VCaP (cell line): Measurements from ENCODE around the gene MACROD2.

Experiments
- H3K27ac ChIP-seq: fragments of 450-650 bp; 2 replicates; pipeline ENCODE4 v1.5.1; 2017
- TF ChIP-seq, protein P1 (sequence below): fragments of 450-650 bp; conservative IDR thresholded peaks from 2 replicates; pipeline ENCODE4 v1.5.1; 2017; ENCODE audit warnings: mild to moderate bottlenecking, moderate library complexity

The MACROD2 gene

DNA sequence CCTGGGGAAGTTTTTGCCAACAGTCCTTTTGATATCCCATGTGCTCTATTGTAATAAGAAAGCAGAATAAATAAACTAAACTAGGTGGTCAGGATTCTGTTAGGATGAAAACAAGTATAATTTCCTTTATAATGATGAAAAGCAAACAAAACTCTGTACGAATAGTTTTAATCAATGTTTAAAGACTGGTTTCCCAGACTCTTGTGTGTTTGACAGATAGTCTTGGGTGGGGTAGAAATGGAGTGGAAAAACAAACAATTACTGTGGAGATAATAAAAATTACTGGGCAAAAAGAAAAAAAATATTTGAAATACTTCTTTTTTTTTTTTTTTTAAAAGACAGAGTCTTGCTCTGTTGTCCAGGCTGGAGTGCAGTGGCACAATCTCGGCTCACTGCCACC lies 494.2 kb downstream of the MACROD2 start:
- H3K27ac ChIP-seq = no peak overlapping the region
- TF ChIP-seq, protein P1, sequence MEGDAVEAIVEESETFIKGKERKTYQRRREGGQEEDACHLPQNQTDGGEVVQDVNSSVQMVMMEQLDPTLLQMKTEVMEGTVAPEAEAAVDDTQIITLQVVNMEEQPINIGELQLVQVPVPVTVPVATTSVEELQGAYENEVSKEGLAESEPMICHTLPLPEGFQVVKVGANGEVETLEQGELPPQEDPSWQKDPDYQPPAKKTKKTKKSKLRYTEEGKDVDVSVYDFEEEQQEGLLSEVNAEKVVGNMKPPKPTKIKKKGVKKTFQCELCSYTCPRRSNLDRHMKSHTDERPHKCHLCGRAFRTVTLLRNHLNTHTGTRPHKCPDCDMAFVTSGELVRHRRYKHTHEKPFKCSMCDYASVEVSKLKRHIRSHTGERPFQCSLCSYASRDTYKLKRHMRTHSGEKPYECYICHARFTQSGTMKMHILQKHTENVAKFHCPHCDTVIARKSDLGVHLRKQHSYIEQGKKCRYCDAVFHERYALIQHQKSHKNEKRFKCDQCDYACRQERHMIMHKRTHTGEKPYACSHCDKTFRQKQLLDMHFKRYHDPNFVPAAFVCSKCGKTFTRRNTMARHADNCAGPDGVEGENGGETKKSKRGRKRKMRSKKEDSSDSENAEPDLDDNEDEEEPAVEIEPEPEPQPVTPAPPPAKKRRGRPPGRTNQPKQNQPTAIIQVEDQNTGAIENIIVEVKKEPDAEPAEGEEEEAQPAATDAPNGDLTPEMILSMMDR = no peak

DNA sequence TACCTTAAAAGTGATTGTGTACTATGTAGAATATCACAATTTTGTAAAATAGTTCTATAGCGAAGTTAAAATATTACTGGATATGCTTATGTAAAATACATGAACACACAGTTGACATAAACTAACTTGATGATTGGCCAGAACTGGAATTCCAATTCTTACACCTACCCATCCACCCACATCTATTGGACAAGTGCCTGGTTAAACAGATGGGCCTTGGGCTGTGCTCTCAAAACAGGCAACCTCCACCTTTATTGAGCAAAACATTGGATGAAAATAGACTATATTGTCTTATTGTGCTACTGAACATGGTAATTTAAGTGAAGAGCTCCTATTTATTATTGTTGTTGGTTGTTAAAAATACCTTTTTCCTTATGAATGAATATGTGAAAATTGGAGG lies 496.1 kb downstream of the MACROD2 start:
- H3K27ac ChIP-seq = no peak overlapping the region
- TF ChIP-seq, protein P1 = no peak

DNA sequence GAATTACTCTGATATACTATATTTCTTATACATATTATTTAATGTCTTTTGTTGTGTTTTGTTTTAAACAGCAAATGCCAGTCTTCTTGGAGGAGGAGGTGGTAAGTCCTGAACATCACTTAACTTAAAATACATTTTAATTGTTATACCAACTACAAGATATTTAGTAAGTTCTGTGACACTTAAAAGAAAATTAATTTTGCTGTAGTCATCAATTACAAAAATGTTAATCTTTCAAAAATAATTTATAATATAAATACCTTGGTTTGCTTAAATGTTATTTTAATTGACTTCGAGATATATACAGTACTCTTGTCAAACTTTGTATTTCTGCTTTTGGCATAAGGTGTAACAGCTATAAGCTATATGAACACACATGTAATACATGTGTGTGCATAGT lies 498.1 kb downstream of the MACROD2 start:
- no peak overlapping the region for H3K27ac ChIP-seq
- TF ChIP-seq, protein P1 = no peak

DNA sequence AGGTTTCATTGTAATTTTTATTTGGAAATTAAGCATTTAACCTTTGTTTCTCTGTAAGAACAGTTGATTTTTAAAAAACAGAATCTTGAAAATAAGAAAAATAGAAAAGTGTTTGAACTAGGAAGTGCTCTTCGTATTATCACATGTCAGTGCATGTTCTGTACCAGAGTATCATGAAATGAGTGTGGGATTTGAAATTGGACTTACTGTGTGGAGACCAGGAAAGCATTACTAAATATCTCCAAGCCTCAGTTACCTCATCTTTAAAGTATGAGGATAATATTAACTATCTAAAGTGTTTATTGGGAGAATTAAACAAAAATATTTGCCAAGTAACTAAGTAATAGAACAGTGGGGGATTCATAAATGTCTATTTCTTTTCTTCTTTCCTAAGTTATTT lies 499.0 kb downstream of the MACROD2 start:
- H3K27ac ChIP-seq = no peak overlapping the region
- TF ChIP-seq, protein P1 = no peak

DNA sequence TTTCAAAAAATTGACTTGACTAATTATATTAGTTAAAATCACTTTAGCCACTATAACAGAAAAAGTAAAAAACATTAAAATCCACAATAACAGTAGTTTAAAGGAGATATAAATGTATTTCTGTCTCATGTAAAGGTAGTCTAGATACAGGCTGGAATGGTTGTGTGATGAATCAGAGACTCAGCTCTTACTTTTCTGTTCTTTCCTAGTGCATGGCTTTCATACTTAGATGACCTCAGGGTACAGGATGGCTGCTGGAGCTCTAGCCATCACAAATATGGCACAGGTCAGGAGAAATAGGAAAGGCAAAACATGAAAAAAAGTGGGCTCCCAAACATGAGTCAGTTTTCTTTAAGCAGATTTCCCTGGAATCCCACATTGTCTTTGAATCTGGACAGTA lies 499.8 kb downstream of the MACROD2 start:
- TF ChIP-seq, protein P1 = no peak
- no peak overlapping the region for H3K27ac ChIP-seq

DNA sequence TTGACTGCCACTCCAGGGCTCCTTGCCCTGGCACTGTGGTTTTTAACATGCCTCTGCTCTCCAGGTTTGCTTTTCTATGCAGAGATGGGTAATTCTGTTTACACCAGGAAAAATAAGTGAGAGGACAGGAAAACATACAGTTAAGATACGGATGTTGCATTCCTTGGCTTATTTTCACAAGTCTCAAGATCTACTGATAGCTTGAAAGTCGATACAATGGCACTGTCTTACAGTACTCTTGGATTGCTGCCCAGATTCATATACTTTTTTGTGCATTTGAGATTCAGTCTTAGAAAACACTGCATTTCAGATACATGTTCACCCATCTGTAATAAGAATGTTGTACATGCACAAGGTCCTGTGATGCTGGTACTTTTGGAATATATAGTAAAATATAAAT lies 501.7 kb downstream of the MACROD2 start:
- TF ChIP-seq, protein P1 = no peak
- H3K27ac ChIP-seq = peak overlapping the region; percentile 64

DNA sequence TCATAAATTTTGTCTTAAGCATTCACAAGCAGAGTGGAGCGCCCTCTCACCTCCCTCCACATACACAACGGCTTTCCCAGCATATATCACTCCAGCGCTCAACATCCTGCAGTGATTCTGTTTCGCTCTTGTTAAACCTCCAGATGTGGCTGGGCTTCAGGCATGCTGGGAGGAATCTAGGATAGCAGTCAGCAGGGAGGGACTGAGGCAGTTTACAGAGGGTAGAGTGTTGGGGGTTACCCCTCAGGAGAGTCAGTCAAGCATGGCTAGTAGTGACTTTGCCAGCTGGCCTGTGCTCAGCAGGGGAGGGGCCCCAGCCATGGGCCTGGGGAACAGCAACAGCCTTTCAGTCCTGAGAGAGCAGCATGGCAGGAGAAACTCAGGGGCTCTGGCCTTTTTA lies 503.5 kb downstream of the MACROD2 start:
- H3K27ac ChIP-seq = peak overlapping the region; percentile 64; the same call in 1 of the 2 replicates
- TF ChIP-seq, protein P1 = no peak

DNA sequence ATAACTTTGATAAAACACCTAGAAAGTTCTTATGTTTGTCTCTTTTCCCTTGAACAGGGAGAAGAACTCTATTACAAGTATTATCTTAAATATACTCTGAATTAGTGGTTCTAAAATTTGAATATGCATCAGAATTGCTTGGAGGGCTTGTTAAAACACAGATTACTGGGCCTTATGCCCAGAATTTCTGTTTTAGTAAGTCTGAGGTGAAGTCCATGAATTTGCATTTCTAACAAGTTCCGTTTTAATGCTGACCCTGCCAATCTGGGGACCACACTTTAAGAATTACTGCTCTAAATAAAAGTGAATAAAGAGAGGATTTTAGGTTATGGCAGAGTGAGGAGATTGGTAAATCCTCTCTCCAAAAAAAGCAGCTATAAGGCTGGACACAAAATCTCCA lies 510.2 kb downstream of the MACROD2 start:
- TF ChIP-seq, protein P1 = no peak
- no peak overlapping the region for H3K27ac ChIP-seq
